Bronchial epithelial cell (primary cell): ENCODE measurements around the gene DNM2. TPM values are rescaled to one million over a fixed set of nuclear protein-coding genes. Genes with fewer than 3 reads are reported as not detected.

Experiments
- DNase-seq: peaks from one replicate; pipeline ENCODE4 v3.0.0-alpha.2; 2010; ENCODE audit warnings: low read depth
- FAIRE-seq: peaks from 2 replicates; lab custom pipeline; 2011; peaks lifted over from hg19 to GRCh38; lab: Jason Lieb, UNC
- H3K27me3 ChIP-seq: 2 replicates; pipeline ENCODE4 v1.5.1; 2011; ENCODE audit warnings: low read length; ENCODE audit not compliant: control insufficient read depth, insufficient read depth
- H3K36me3 ChIP-seq: 2 replicates; pipeline ENCODE4 v1.5.1; 2011; ENCODE audit warnings: low read length; ENCODE audit not compliant: control insufficient read depth, insufficient read depth
- H3K4me3 ChIP-seq: 2 replicates; pipeline ENCODE4 v1.5.1; 2011; ENCODE audit warnings: mild to moderate bottlenecking, low read depth, low read length, control low read depth
- total RNA-seq: library from RNA; depleted of rRNA; stranded (reverse); fragments of >200 nt; gene quantifications from 2 replicates; pipeline ENCODE4 v1.2.1, GENCODE V29; 2014
- TF ChIP-seq, protein P1 (sequence below): IDR thresholded peaks from 2 replicates; pipeline ENCODE4 v1.5.1; 2011; ENCODE audit warnings: mild to moderate bottlenecking, moderate library complexity, low read length, control low read depth, inconsistent platforms; ENCODE audit not compliant: insufficient read depth, severe bottlenecking

Gene DNM2
- total RNA-seq, 1 donor from 2014 or later: 68.4 TPM

DNA sequence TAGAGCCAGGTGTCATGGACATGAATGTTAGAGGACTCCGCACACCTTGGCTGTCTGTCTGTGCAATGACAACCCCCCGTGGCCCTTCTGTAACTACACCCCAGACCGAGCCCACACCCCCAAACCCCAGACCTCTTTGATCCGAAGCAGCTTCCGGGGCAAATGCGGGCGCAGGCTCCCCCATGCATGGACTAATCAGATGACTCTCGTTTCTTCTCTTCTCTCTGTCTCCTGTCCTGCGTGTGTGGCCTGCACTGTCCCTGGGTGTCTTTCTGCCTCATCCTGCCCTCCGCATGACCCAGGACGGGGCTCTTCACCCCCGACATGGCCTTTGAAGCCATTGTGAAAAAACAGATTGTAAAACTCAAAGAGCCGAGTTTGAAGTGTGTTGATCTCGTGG is 79.2 kb downstream of the DNM2 start:
- no peak for FAIRE-seq
- TF ChIP-seq, protein P1, sequence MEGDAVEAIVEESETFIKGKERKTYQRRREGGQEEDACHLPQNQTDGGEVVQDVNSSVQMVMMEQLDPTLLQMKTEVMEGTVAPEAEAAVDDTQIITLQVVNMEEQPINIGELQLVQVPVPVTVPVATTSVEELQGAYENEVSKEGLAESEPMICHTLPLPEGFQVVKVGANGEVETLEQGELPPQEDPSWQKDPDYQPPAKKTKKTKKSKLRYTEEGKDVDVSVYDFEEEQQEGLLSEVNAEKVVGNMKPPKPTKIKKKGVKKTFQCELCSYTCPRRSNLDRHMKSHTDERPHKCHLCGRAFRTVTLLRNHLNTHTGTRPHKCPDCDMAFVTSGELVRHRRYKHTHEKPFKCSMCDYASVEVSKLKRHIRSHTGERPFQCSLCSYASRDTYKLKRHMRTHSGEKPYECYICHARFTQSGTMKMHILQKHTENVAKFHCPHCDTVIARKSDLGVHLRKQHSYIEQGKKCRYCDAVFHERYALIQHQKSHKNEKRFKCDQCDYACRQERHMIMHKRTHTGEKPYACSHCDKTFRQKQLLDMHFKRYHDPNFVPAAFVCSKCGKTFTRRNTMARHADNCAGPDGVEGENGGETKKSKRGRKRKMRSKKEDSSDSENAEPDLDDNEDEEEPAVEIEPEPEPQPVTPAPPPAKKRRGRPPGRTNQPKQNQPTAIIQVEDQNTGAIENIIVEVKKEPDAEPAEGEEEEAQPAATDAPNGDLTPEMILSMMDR: no peak
- Histone ChIP-seq H3K27me3 (no peaks in the 10 kb centered on the region), H3K36me3 (peaks cover 35% of the 10 kb centered on the region), H3K4me3 (no peak overlapping the region)
- DNase-seq: no peak

DNA sequence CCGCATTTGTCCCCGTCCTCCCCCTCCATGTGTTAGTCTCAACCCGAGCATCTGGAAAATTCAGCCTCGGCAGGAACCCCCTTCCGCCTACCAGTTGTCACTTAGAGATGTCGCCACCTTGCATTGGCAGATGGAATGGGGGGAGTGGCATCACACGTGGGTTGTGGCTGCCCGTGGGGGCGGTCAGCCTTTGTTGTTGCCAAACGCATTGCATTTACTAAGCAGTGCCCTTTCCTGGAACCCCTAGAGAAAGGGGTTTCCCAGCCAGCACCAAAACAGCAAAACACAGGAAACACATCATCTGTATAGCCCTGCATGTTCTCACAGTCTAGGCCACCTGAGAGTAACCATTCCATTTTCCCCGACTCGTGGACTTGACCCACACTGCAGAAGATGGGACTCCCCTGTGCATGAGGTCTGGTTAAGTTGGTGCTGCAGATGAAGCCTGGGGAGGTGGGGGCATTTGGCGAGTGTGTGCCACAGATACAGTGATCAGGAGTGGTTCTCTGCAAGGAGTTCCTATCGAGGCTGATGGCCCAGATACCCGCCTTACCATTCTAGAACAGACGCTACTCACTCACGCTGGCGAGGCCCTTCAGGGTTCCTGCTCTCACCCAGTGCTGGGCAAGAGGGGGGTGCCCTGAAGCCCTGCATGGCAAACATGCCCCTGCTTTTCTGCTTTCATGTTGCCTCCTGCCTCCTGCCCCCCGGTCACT is 79.8 kb downstream of the DNM2 start:
- H3K27me3 ChIP-seq: no peaks in the 10 kb centered on the region
- TF ChIP-seq, protein P1: no peak
- FAIRE-seq: no peak
- H3K4me3 ChIP-seq: no peak overlapping the region
- H3K36me3 ChIP-seq: peaks cover 40% of the 10 kb centered on the region
- no peak for DNase-seq

DNA sequence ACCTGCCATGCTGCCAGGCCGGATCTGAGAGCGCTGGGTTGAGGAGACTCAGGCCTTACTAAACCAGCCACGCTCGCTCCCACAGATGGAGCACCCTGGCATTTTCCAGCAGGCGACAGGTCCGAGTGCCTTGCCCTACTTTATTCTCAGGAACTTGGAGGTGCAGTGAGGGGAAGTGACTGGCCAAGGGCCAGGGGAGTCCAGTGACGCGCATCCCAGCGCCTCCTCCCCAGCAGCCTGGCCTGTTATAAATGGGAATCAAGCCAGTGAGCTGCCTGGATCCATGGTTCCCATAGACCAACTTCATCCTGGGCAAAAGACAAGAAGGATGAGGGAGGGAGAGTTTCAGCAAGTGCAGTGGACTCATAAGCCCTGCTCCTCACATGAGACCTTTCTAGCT is 82.6 kb downstream of the DNM2 start:
- TF ChIP-seq, protein P1: no peak
- Histone ChIP-seq H3K36me3 (peaks cover 36% of the 10 kb centered on the region), H3K27me3 (no peaks in the 10 kb centered on the region), H3K4me3 (no peak overlapping the region)
- FAIRE-seq: no peak
- DNase-seq: no peak

DNA sequence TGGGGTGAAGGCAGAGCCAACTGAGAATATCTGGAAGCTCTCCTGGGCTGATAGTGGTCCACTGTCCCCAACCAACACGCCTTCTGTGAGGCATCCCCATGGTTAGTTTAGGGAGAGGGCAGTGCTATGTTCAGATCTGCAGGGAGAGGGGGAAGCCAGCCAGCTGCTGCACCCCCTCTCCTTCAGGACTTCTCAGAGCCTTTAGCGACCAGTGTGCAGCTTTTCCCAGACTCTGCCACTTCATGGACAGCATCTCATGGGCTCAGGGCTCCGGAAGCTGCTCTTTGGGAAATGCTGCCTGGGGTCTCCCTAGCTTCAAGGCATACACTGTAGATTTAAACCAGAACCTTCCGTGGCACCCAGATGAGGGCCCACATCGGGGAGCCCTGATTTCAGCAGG is 84.6 kb downstream of the DNM2 start:
- H3K27me3 ChIP-seq: no peaks in the 10 kb centered on the region
- TF ChIP-seq, protein P1: no peak
- peaks cover 28% of the 10 kb centered on the region for H3K36me3 ChIP-seq
- no peak overlapping the region for H3K4me3 ChIP-seq
- FAIRE-seq (no peak), DNase-seq (no peak)

DNA sequence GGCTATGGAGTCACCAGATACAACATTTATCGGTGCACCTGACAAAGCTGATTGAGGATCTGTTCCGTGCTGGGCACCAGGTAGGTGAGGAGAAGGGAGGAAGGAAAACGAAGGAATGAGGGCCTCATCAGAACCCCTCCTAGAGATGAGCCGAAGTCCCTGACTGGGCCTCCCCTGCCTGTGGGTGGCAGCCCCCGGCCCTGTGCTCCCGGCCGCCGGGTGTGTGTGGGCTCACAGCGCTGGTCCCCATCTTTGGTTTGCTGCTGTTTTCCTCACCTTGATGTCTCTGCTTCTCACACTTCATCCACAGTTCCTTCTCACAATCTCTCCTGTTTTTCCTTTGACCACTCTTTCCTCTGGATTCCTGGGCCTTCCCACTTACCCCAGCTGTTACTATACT is 85.4 kb downstream of the DNM2 start:
- FAIRE-seq: no peak
- Histone ChIP-seq H3K4me3 (no peak overlapping the region), H3K36me3 (peaks cover 21% of the 10 kb centered on the region), H3K27me3 (no peaks in the 10 kb centered on the region)
- TF ChIP-seq, protein P1: no peak
- DNase-seq: no peak
